Sigmoid colon (tissue), 3 donors: ENCODE data around the gene KIF3B.

ENCODE experiments used
- CTCF ChIP-seq, 4 experiments: fragments of 450-650 bp in 3 of 4; fragments of 200-600 bp in 1 of 4; IDR thresholded peaks; one replicate each; pipeline ENCODE4 v1.5.1; 2016 to 2019; ENCODE audit warnings: antibody characterized with exemption in 4 of 4, mild to moderate bottlenecking in 3 of 4, moderate library complexity in 2 of 4
- POLR2A ChIP-seq, 2 donors: fragments of 450-650 bp; IDR thresholded peaks; one replicate each; pipeline ENCODE4 v1.6.1; 2016; ENCODE audit warnings: antibody characterized with exemption in 2 of 2, mild to moderate bottlenecking in 2 of 2, moderate library complexity in 2 of 2

GRCh38 chr20:32352121-32352720 lies 74.8 kb downstream of the KIF3B start:
- TF ChIP-seq CTCF (IDR thresholded peaks at IDR 0.05) (no peak), POLR2A (IDR thresholded peaks at IDR 0.05) (no peak)
